GM12872 (cell line): ENCODE measurements around the gene WBP1.

ENCODE experiments used
- TF ChIP-seq, protein P1 (sequence below): IDR thresholded peaks from 3 replicates; pipeline ENCODE4 v1.5.1; 2011; ENCODE audit warnings: low read depth, mild to moderate bottlenecking, low read length, moderate library complexity; ENCODE audit not compliant: insufficient read depth

The WBP1 gene

DNA sequence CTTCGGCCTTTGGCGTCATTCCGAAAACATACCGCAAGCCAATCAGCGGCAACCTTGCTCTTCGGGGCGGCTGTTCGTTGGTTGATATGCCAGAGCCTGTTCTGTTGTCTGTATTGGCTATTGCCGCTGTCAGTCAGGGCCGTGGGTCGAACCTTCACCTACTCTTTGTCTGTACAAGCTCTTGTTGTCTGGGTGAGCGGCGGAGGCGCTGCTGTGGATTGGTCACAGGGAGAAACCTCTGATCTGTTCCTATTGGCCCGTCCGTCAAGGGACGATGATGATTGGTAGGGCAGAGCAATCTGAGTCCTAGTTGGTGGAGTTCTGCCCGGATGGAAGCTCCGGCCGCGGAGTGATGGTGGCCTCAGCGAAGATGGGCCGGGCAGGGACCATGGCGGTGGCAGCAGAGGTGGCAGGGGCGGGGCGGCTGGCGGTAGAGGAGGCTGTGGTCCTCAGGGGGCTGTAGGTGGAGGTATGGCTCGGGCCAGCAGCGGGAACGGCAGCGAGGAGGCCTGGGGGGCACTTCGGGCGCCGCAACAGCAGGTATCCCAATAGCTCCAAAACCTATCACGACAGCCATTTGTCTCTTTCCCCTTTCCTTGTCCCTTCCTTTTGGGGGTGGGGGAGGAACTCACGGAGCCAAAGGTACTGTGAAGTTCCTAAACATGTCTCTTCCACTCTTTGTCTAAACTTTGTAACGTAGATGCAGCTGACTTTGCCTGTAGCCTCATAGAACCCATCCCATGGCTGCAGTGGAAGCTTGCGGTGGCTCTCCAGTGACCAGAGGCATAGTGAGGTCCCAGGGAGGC lies at the start of gene WBP1:
Gene WBP1, plus strand, starts transcription at position 307 of the 806 bp plus-strand sequence. Its CDS starts 165 bp downstream, at position 472.
- TF ChIP-seq, protein P1, sequence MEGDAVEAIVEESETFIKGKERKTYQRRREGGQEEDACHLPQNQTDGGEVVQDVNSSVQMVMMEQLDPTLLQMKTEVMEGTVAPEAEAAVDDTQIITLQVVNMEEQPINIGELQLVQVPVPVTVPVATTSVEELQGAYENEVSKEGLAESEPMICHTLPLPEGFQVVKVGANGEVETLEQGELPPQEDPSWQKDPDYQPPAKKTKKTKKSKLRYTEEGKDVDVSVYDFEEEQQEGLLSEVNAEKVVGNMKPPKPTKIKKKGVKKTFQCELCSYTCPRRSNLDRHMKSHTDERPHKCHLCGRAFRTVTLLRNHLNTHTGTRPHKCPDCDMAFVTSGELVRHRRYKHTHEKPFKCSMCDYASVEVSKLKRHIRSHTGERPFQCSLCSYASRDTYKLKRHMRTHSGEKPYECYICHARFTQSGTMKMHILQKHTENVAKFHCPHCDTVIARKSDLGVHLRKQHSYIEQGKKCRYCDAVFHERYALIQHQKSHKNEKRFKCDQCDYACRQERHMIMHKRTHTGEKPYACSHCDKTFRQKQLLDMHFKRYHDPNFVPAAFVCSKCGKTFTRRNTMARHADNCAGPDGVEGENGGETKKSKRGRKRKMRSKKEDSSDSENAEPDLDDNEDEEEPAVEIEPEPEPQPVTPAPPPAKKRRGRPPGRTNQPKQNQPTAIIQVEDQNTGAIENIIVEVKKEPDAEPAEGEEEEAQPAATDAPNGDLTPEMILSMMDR = no peak

DNA sequence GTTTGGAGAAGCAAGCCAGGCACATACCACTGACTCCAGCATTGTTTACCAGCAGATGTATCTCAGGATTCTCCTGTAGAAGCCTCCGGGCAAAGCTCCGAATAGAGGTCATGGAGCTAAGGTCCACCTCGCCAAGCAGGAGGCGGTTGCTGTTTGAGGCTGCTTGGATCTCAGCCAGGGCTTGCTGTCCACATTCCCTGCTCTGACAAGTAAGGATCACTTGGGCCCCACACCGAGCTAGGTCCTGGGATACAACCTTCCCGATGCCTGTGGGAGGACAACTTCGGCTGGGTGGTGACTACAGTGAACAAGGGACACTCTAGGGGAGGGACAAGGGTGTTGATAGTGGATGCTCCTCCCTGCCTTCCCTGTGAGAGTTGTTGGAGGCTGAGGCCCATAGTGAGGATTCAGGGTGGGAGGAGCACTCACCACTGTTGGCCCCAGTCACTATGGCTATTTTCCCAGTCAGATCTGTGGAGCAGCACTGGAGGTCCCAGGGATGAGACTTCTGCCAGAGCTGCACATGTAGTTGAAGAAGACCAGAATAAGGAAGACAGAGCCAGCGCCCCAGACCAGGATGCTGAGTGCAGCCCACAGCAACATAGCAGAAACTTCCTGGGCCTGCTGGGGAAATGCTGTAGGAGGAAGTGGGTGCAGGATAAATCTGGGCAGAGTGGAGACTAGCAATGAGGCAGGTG lies 45.1 kb upstream of the WBP1 start:
- TF ChIP-seq, protein P1 = no peak

DNA sequence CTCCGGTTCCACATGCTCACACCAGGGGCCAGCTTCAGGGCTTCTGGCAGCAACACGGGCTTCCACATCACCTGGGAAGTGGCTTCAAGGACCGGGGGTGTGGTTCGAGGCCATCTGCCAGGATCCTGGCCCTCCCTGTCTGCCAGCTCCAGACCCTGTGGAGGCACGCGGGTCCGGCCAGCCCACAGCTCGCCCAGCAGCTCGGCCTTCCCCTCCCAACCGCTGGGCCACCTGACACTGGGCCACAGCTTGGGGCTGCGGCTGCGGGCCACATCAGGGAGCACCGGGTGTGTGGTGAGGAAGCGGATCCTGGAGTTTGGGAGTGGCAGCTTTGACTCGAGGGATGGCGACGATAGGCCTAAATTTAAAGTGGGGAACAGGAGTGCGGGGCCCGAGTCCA lies 43.8 kb upstream of the WBP1 start:
- TF ChIP-seq, protein P1 = no peak

DNA sequence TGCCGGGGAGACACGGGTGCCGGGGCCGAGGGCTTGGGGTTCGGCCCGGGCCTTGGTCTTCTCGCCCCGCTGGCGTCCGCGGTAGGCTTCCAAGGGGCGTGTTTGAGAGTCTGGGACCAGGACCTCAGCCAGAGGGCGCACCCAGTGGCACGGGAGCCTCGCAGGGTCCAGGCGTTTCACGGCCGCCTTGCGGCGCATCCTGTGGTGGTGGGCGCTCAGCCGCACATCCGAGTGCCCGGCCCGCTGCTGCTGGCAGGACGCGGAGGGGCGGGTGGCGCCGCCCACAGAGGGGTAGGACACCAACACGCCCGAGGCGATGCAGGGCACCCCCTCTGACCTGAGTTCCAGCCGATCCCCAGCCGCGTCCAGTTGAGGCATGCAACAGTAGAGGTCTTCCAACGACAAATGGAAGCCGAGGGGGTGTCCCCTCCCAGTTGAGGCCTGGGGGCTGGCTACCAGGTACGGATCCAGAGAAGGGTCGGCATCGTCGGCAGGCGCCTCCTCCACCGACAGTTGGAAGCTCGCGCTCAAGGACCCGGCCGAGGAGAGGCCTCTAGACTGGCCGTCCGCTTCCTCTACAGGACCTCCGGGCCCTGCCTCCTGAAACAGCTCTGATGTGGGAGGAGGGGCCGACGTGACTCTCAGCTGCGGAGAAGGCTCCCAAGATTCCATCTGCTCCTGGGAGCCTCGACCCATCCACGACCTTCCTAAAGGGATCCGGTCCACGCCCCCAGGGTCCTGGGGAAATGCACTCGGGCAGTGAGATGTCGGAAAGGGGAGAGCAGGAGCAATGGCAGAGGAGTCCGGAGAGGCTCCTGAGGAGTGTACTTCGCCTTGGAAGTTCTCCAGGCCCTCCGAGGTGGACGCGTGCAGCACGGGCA lies 43.1 kb upstream of the WBP1 start:
- TF ChIP-seq, protein P1 = peak; percentile 29; the same call in 1 of the 3 replicates

DNA sequence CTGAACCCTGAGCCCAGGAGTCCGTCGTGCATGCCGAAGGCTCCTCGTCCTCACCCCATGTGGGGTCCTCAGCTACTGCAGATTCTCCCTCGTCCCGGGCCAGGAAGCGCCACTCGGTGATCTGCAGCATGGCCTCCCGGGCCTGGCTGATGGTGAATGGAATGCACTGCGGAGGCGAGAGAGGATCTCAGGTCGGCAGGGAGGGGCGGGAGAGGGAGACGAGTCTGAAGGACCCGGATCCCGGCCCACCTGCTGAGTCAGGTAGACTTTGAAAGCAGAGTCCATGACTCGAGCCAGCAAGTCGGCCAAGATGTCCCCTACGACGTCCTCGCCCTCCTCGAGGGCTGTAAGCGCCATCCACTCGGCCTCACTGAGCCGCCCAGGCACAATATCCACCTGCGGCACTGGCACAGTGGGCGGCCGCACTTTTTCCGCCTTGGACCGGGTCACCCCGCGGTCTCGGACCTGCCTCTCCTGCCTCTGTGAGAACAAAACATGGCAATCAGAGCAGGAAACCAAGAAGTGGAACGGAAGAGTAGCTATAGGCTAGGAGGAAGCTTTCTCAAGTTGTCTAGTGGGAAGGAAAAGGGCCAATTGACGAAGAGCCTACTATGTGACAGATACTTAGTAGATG lies 42.4 kb upstream of the WBP1 start:
- TF ChIP-seq, protein P1 = no peak

DNA sequence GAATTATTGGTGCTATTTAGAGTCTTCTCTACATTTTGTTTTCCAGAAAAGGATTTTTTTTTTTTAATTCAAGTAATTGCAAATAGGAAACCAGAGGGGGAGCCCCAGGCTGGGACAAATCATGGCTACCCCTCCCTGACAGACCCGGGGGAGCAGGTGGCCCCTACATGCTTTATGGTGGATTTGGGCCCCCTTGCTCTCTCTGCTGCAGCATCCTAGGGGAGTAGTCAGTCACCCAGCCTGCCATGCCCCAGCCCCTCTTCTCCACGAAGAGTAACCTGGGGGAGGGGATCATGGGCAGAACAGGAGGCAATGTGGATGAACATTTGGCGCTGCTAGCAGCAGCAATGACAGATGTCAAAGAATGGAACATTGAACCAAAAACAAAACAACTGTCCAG lies 41.5 kb upstream of the WBP1 start:
- TF ChIP-seq, protein P1 = no peak
